Measurements from ENCODE around the gene LAMC3.

LAMC3 gene

DNA sequence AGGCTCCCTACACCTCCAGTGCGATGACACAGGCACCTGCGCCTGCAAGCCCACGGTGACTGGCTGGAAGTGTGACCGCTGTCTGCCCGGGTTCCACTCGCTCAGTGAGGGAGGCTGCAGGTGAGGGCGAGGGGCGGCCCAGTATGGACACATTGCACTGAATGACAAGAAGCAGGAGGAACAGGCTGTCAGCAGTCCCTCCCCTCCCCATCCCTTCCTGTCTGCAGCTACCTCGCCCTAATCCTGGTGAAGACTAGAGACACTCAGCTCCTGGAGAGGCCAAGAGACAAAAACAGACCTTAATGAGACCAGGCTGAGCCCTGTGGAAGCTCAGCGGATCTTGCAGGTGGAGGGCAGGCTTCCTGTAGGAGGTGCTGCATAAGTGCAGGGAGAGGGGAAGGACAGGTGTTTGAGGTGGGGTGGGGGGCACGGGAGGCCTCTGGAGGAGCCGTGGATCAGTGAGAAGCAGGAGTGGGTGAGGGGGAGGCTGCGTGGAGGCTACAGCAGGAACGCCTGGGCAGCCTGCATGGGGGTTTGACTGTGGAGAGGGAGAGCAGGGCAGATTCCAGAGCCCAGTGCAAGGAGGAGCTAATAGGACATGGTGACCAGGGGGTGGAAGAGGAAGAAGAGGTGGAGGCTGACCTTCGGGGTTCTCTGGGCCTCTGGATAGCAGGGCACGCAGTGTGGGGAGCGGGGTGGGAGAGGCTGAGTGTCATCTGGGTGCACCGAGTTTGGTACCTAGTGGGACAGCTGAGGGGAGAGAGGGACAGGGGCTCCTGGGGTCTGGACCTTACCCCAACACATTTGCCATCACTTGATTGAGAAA is 30.4 kb downstream of the LAMC3 start:
- no peak for TF ChIP-seq POLR2A (IDR thresholded peaks at IDR 0.05; ENCODE audit: low read depth, low read length)
- DNase-seq (ENCODE audit: insufficient read length, low spot score) (no peak), FAIRE-seq (no peak)

DNA sequence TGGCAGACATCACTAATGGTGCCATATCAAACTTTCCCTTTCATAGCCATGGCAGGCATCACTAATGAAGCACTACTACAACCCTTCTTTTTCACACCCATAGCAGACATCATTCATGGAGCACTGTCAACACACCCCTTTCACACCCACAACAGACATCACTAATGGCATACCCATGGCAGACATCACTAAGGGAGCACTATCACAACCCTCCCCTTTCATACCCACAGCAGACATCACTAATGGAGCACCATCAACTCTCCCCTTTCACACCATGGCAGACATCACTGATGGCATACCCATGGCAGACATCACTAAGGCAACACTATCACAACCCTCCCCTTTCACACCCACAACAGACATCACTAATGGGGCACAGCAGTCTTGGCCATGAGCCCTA is 33.7 kb downstream of the LAMC3 start:
- no peak for DNase-seq (ENCODE audit: insufficient read length, low spot score)
- no peak for TF ChIP-seq POLR2A (IDR thresholded peaks at IDR 0.05; ENCODE audit: low read depth, low read length)
- FAIRE-seq, result no peak

DNA sequence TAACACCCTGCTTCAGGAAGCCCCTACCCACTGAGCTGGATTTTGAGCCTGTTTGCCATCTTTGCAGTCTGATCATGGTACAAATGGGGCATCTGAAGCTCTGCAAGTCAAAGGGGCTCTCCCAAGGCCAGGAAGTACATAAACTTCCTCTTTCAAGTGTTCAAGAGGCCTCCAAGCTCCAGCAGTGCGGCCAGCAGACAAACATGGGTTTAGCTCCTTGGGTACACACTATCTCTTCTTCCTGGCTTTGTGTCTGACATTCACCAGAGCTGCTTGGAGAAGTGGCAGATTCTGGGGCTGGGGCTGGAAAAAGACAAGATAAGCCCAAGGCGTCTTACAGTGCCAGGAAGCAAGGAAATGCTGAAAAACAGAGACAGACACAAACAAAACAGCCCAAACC is 34.1 kb downstream of the LAMC3 start:
- DNase-seq (ENCODE audit: insufficient read length, low spot score) (no peak), FAIRE-seq (no peak)
- no peak for TF ChIP-seq POLR2A (IDR thresholded peaks at IDR 0.05; ENCODE audit: low read depth, low read length)

DNA sequence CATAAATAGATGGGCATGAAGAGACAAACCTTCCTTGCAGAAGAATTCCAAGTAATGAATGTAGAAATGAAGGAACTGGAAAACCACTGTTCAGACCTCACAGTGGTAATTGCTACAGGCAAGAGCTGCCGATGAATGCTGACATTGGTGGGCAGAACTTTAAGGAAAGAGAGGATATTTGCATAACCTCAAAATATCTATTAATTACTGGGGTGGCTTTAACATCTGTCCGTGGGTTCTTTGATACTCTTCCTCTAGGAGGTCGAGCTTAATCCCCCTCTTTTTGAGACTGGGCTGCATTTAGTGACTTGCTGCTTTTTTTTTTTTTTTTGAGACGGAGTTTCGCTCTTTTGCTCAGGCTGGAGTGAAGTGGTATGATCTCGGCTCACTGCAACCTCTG is 34.7 kb downstream of the LAMC3 start:
- FAIRE-seq, result no peak
- DNase-seq (ENCODE audit: insufficient read length, low spot score), result no peak
- no peak for TF ChIP-seq POLR2A (IDR thresholded peaks at IDR 0.05; ENCODE audit: low read depth, low read length)

DNA sequence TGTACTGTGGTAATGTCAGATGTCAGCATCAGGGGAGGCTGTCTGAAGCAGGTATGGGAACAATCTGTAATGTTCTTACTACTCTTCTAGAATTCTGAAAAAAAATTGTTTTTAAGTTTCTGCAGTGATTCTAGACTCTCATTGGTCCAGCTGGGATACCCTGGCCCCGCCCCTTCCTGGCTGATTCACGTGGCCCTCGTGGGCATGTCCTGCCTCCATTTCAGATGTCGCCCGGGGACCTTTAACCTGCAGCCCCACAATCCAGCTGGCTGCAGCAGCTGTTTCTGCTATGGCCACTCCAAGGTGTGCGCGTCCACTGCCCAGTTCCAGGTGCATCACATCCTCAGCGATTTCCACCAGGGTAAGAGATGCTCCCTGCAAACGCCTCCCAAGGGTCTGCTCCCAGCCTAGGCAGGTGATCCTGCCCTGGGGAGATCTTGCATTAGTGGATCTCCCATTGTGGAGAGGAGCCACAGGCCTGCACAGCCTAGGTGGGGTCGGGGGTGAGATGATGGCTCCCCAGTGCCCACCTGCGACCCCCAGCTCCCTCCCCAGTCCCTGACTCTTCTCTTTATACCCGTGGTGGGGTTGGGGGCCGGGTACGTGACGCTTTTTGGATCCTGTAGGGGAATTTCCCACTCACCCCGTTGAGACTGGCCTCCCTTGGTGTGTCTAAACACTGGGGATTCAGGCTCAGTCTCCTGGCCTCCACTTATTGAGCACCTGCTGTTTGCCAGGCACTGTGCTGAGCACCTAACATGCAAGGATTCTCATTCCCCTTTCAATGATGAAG is 36.5 kb downstream of the LAMC3 start:
- DNase-seq (ENCODE audit: insufficient read length, low spot score) (no peak), FAIRE-seq (no peak)
- no peak for TF ChIP-seq POLR2A (IDR thresholded peaks at IDR 0.05; ENCODE audit: low read depth, low read length)

DNA sequence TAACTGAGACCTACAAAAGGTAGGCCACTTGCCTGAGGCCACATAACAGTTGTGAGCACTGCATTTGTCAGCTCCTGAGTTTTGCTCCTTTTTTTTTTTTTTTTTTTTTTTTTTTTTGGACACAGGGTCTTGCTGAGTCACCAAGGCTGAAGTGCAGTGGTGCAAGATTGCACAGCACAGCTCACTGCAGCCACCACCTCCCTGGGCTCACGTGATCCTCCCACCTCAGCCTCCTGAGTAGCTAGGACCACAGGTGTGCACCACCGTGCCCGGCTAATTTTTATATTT is 37.1 kb downstream of the LAMC3 start:
- FAIRE-seq, result no peak
- no peak for DNase-seq (ENCODE audit: insufficient read length, low spot score)
- no peak for TF ChIP-seq POLR2A (IDR thresholded peaks at IDR 0.05; ENCODE audit: low read depth, low read length)

DNA sequence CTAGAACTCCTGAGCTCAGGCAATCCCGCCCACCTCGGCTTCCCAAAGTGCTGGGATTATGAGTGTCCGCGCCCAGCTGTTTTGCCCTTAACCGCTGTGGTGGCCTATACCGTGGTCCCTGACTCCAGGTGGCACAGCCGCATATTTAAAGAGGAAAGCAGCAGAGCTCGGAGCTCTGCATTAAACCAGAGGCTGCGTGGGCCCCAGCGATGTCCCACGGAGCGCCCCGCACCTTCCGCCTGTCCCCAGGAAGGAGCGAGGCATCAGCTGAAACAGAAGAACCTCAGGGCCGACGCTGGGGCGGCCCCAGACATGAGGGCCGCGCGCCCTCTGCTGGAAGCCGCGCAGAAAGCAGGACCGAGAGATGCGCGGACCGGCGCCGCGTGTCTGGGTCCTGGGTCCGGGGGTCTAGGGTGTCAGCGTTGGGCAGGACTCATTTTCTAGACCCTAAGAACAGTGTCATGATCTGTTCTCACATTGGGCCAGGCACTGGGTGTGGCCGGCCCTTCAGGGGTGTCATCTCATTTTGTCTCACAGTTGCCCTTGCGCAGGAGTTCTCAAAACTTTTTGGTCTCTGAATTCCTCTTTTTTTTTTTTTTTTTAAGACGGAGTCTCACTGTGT is 37.7 kb downstream of the LAMC3 start:
- DNase-seq (ENCODE audit: insufficient read length, low spot score) (peak; percentile 14), FAIRE-seq (no peak)
- TF ChIP-seq POLR2A (IDR thresholded peaks at IDR 0.05; ENCODE audit: low read depth, low read length), result no peak

DNA sequence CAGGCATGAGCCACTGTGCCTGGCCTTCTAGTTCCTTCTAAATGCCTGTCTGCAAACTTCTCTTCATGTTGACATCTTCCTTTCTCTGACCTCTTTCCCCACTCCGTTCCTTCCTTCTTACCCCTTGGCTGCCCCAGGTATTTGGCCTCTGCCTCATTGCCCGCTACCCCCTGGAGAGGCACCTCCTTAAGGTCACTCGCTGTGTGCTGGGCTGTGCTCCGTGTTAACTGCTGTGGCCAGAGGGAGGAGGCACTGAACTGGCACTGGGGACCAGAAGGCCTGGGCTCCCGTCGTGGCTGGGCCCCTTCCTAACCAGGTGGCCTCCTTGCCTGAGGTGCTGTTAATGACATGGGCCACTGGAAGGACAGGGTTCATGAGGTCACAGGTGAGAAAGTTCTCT is 39.4 kb downstream of the LAMC3 start:
- DNase-seq (ENCODE audit: insufficient read length, low spot score) (no peak), FAIRE-seq (no peak)
- TF ChIP-seq POLR2A (IDR thresholded peaks at IDR 0.05; ENCODE audit: low read depth, low read length), result no peak

DNA sequence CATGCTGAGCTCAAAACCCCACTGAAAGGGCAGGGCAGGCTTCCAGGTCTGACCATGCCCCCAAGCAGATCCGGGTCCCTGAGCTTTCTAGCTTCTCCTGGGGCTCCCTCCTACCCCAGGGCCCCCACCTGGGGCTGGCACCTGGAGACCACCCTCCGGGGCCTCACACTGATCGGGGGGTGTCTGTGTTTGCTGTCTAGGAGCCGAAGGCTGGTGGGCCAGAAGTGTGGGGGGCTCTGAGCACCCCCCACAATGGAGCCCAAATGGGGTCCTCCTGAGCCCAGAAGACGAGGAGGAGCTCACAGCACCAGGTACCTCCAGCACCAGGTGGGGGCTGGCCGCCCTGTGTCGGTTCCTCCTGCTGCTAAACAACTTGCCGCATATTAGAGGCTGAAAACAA is 39.8 kb downstream of the LAMC3 start:
- no peak for TF ChIP-seq POLR2A (IDR thresholded peaks at IDR 0.05; ENCODE audit: low read depth, low read length)
- no peak for DNase-seq (ENCODE audit: insufficient read length, low spot score)
- FAIRE-seq, result no peak

DNA sequence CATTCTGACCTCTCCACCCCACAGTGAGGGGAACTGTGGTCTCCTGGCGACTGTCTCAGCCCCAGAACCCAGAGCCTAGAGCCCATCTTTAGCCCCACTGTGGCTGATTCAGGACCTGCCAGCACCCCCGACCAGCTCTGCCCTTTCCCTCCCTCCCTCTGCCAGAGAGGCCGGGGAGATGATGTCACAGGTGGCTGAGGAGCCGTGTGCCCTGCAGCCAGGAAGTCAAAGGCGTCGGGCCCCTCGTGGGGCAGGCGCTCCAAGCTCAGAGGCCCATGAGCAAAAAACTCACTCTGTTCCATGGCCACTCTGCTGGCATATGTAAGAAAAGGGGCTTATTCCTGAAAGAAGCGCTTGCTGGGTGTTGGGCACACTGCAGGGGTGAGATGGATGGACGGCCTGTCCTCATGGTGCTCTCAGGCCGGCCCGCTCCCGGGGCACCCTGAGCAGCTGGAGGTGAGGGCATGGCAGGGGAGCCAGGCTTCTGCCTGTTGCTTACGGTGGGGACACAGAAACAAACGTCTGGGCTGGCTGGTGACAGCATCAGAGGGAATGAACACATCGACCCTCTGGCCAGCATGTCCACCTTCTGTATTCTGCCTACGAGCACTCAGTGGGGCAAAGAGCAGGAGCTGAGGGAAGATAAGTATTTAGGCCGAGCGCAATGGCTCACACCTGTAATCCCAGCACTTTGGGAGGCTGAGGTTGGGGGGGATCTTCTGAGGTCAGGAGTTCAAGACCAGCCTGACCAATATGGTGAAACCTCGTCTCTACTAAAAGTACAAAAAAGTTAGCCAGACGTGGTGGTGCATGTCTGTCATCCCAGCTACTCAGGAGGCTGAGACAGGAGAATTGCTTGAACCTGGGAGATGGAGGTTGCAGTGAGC is 41.1 kb downstream of the LAMC3 start:
- DNase-seq (ENCODE audit: insufficient read length, low spot score) (no peak), FAIRE-seq (no peak)
- TF ChIP-seq POLR2A (IDR thresholded peaks at IDR 0.05; ENCODE audit: low read depth, low read length), result no peak

DNA sequence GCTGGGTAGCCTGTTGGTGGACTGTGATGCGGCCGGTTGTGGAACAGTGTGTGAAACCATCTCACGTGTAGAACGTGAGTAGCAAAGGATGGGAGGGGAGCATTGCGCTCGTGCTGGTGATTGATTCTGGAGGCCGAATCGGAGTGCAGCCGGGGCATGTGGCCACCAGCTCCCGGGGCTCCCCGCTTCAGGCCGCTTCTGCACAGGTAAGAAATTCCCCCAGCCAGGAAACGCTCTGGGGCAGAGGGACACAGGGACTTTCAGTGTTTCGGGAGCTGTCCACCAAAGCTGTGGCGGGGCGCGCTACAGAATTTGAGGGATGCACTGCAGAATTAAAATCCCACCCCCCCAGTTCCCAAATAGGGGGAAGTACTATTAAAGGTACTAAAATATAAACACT is 41.9 kb downstream of the LAMC3 start:
- TF ChIP-seq POLR2A (IDR thresholded peaks at IDR 0.05; ENCODE audit: low read depth, low read length), result no peak
- FAIRE-seq (no peak), DNase-seq (ENCODE audit: insufficient read length, low spot score) (no peak)

DNA sequence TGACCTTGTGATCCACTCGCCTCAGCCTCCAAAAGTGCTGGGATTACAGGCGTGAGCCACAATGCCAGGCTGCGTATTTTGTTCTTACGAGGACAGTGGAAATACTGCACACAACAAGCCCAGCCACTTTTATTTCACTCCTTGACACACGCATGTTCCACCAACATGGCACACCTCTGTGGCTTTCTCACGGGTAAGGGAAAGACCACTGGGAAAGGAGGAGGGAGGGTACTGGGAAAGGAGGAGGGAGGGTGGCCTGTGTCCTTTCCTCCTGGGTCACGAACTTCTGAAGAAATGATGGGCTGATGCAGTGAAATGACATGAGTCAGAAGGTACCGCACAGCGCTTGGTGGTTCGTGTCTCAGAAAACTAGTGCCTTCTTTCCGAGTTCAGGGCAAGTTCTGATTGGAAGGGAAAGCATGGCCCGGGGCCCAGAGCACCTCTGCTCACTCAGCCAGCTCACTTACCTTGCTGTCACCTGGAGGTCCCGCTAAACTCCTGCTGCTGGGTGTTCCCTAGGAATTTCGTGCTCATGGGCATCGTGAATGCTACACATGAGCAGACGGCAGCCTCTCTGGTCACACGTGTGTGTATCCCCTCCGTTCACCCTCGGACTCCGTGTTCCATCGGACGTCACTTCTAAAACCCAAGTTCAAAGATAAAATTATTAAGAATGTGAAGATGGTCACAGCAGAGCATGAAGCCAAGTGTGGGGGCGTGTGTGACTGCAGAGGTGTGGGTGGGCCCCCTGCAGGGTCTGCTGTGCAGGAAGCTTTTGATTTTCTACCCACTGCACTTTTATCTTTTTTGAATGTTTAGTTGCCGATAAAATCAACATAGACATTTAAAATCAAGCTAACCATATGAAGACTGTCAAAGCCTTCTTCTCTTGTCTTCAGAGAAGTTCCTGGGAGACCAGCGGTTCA is 42.9 kb downstream of the LAMC3 start:
- FAIRE-seq, result no peak
- no peak for TF ChIP-seq POLR2A (IDR thresholded peaks at IDR 0.05; ENCODE audit: low read depth, low read length)
- DNase-seq (ENCODE audit: insufficient read length, low spot score), result no peak

DNA sequence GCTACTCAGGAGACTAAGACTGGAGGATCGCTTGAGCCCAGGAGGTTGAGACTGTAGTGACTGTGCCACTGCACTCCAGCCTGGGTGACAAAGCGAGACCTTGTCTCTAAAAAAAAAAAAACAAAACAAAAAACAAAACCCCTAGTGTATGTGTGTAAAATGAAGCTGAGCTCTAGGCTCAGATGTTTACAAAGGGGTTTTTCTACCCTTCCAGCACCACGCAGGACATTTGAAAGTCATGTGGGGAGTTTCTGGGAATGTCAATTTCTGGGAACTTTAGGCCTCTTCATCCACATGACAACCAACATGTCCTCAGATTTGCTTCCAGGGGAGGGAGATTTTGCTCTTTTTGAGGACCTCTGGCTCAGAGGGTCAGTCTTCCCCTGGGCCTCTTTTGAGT is 44.9 kb downstream of the LAMC3 start:
- TF ChIP-seq POLR2A (IDR thresholded peaks at IDR 0.05; ENCODE audit: low read depth, low read length), result no peak
- no peak for FAIRE-seq
- no peak for DNase-seq (ENCODE audit: insufficient read length, low spot score)
